ENCODE measurements around the gene ANKRD16. TPM values are rescaled to one million over a fixed set of nuclear protein-coding genes. Genes with fewer than 3 reads are reported as not detected.
"Not testable (repeated sequence)": the region's sequence is repeated elsewhere in the genome, so short reads cannot be mapped to it uniquely, and the experiment has no call there.

Gene ANKRD16
- total RNA-seq, 1 donor from 2014 or later, result 3.9 TPM

GRCh38 chr10:5846667-5847066 lies 43.0 kb downstream of the ANKRD16 start:
- intact Hi-C loops (cut with DNase I); DNase-seq (ENCODE audit: low spot score): not testable (repeated sequence)

DNA sequence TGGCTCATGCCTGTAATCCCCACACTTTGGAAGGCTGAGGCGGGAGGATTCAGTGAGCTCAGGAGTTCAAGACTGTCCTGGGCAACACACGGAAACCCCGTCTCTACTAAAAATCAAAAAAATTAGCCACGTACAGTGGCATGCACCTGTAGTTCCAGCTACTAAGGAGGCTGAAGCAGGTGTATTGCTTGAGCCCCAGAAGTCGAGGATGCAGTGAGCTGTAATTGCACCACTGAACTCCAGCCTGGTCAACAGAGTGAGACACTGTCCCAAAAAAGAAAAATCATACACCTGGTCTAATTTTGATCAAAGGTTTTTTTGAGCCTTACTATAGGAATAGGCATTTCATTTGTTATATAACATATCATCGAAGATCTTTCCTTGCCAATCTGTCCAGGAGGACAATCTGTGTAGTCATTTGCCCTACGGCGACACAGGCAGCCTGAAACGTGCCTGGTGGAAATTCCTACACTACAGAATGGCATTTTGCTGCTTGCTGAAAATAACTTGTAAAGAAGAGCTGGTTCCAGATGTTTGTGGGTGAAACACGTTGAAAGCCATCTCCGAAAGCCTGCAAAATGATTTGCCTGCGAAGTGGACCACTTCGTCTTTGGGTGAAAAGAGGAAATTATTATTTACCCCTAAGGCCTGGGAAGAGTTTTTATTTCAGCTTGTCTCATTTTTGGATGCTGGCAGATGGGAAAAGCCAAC lies 45.2 kb downstream of the ANKRD16 start:
- DNase-seq (ENCODE audit: low spot score), result no peak
- intact Hi-C loops (cut with DNase I), result no loop called here

- intact Hi-C loops (cut with DNase I), result no loop called here
- no peak for DNase-seq (ENCODE audit: low spot score)
Measured at GRCh38 chr10:5843686-5844344, 45.9 kb downstream of the ANKRD16 start.

GRCh38 chr10:5841965-5842364 lies 47.7 kb downstream of the ANKRD16 start:
- intact Hi-C loops (cut with DNase I), result no loop called here
- no peak for DNase-seq (ENCODE audit: low spot score)

DNA sequence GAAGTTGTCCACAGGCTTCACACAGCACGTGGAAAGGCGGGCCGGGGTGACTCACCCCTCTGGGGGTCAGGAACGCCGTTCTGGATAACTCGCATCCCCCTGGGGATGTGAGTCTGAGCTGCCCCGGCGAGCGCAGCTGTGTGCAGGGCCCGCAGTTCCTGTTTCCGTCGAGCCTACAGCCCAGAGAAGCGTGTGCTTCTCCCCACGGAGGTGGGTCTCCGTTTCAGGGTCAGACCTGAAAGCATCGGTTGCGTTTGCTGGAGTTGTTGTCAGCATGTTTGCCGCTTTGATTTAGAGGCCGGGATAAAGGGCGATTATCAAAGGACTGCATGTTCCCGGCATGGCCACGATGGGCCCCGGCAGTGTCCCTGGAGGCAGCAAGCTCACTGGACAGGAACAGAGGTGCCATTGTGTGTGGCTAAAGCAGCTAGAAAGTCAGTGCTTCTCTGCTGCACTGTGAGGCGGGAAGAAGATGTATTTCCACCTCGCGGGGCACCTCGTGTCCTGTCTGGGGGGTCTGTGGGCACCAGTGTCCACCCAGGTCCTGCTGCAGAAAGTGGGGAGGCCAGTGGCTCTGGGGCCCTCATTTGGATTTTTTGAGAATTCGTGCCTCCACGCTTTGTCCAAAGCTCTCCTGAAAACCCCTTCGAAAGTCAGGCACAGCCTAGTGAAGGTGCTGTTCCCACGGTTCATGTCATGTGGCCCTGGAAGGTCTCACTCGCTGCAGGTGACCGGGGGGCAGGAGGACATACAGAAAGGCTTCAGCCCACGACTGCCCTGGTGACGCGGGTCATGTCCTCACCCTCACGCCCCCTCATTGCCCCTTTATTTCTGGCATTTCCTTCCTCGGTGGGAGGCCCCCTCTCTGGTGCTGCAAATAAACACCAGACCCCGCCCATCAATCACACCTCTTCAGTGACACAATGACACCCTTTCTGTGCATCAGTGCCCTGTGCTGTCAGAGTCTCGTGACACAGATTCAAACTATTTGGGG lies 49.1 kb downstream of the ANKRD16 start:
- intact Hi-C loops (cut with DNase I), result no loop called here
- DNase-seq (ENCODE audit: low spot score), result no peak

GRCh38 chr10:5836181-5836580 lies 53.5 kb downstream of the ANKRD16 start:
- intact Hi-C loops (cut with DNase I); DNase-seq (ENCODE audit: low spot score): not testable (repeated sequence)

- no peak for DNase-seq (ENCODE audit: low spot score)
- intact Hi-C loops (cut with DNase I), result no loop called here
Measured at GRCh38 chr10:5835446-5836095, 54.1 kb downstream of the ANKRD16 start.

DNA sequence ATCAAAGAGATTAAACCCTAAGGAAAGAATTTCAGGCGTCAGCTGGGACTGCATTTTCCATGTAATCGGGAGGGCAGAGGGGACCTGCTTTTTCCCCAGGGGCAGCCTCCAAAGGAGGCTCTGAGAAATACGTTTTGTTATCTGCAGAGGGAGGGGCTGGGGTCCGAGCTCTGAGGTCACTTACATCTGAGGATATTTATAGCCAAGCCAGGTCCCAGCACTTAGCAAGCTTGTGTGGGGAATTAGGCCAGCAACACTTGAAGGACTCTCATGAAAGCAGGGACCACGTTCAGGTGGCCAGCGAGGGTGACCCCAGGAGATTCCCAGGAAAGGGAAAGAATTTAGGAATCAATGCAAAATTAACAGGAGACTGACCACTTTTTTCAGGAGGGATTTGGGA lies 55.9 kb downstream of the ANKRD16 start:
- intact Hi-C loops (cut with DNase I), result no loop called here
- DNase-seq (ENCODE audit: low spot score), result no peak

DNA sequence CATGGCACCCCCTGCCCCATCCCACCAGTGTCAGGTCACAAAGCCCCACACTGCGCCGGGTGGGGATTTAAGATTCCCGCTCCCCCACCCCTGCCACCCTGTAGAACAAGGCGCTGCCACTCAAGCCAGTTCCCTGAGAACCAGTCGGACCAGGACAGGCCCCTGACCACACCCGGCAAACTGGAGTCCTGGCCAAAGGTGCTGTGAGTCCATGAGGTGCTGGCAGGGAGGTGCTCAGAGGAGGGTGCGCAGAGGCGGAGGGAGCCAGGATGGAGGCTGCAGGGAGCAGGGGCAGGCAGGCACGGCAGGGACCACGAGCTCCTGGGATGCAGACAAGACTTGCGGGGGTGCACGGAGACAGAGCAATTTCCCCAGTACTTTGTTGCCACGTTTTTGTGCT lies 56.7 kb downstream of the ANKRD16 start:
- intact Hi-C loops (cut with DNase I), result no loop called here
- no peak for DNase-seq (ENCODE audit: low spot score)

- intact Hi-C loops (cut with DNase I), result no loop called here
- no peak for DNase-seq (ENCODE audit: low spot score)
Measured at GRCh38 chr10:5831446-5831782, 58.3 kb downstream of the ANKRD16 start.

DNA sequence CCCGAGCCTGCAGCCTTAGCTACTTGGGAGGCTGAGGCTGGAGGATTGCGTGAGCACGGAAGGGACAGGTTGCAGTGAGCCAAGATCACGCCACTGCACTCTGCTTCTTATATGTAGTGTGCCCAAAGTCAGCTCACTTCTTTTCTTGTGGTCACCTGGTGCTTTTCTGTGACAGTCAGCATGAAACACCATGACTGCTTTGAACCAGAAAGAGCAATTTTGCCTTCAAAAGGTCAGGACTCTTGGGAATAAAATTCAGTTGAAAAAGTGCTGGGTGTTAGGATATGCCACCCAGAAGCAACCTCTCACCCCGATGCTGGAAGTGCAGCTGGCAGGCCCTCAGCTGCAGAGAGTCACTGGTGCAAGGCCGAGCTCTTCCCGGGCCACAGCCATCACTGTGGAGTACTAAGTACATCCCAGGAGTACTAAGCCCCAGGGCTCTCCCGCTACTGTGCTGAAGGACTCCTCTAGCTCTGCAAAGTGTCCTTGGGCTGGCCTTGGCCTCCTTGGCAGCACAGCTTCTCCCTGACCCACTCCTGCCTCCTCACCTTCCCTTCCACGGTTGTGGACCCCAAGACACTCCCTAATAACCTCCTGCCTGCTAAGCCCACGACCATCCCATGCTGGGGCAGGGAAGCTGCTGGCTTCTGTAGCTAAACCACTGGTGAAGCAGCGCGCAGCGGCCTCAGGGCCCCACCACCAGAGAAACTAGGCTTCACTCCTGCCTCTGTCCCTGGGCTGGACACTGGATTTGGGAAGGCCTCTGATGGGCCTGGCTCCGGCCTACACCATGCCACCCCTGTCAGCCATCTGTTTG lies 58.9 kb downstream of the ANKRD16 start:
- intact Hi-C loops (cut with DNase I), result no loop called here

GRCh38 chr10:5829267-5829666 lies 60.4 kb downstream of the ANKRD16 start:
- intact Hi-C loops (cut with DNase I), result no loop called here
- DNase-seq (ENCODE audit: low spot score), result no peak

More for the DNA sequence above, 58.9 kb downstream of the ANKRD16 start:
- no peak for DNase-seq (ENCODE audit: low spot score)

DNA sequence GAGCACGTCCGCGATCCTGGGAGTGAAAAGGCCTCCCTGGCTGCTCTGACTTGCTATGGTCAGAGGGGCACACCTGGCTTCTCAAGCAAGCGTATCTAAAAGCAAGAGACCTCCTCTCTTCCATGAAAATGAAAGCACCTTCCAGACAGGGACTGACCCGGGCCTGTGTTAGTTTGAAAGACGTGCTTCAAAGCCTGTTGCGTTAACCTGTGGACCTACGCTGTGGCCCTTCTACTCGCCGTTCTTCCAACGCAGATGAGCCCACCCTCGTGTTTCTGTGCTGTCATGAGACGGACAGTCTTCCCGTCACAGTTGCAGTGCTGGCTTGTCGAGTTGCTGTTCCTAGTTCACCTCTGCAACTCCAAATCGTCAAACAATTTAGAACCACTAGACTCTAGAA lies 61.0 kb downstream of the ANKRD16 start:
- intact Hi-C loops (cut with DNase I), result no loop called here
- no peak for DNase-seq (ENCODE audit: low spot score)

GRCh38 chr10:5827841-5828240 lies 61.9 kb downstream of the ANKRD16 start:
- DNase-seq (ENCODE audit: low spot score), result no peak
- intact Hi-C loops (cut with DNase I), result no loop called here

DNA sequence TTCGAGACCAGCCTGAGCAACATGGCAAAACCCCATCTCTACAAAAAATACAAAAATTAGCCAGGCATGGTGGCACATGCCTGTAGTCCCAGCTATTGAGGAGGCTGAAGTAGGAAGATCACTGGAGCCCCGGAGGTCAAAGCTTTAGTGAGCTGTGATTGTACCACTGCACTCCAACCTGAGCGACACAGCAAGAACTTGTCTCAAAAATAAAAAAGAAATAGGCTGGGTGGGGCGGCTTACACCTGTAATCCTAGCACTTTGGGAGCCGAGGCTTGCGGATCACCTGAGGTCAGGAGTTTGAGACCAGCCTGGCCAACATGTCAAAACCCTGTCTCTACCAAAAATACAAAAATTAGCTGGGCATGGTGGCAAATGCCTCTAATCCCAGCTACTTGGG lies 63.2 kb downstream of the ANKRD16 start:
- intact Hi-C loops (cut with DNase I); DNase-seq (ENCODE audit: low spot score): not testable (repeated sequence)

- intact Hi-C loops (cut with DNase I), result no loop called here
- no peak for DNase-seq (ENCODE audit: low spot score)
Measured at GRCh38 chr10:5818894-5819293, 70.8 kb downstream of the ANKRD16 start.

DNA sequence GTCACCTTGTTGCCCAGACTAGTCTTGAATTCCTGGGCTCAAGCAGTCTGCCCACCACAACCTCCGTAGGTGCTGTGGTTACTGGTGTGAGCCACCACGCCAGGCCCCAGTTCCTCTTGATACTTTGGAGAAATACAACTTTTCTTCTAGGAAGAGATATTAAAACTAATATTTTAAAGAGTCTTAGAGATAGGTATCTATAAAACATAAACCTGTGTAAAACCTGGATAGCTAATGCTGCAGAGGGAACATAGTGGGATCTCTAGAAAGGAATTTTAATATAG lies 71.7 kb downstream of the ANKRD16 start:
- DNase-seq (ENCODE audit: low spot score), result no peak
- intact Hi-C loops (cut with DNase I), result no loop called here

DNA sequence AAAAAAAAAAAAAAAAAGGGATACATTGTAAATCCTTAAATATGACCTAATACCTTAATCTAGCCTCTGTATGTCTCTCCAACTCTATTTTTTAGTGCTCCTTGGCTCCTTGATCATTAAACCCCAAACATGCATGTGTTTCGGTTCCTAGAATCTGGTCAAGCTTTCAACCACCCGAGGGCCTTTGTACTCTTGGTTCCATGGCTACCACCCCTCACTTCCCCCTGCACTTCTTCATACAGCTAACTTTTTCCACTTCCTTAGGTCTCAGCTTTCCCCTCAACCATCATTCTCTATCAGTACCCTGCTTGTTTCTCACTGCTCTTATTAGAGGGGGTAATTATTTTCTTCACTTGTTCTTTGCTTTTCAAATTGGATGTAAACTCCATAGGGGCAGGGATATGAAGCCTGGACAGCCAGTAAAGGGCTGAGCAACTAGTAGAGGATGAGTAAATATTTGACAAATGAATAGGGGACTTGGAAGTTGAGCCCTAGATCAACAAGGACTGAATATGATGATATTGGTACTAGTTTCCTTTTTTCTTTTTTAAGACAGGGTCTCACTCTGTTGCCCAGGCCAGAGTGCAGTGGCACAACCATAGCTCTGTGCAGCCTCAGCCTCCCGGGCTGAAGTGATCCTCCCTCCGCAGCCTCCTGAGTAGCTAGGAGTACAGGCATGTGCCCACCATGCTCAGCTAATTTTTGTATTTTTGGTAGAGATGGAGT lies 72.2 kb downstream of the ANKRD16 start:
- DNase-seq (ENCODE audit: low spot score), result no peak
- intact Hi-C loops (cut with DNase I), result no loop called here

DNA sequence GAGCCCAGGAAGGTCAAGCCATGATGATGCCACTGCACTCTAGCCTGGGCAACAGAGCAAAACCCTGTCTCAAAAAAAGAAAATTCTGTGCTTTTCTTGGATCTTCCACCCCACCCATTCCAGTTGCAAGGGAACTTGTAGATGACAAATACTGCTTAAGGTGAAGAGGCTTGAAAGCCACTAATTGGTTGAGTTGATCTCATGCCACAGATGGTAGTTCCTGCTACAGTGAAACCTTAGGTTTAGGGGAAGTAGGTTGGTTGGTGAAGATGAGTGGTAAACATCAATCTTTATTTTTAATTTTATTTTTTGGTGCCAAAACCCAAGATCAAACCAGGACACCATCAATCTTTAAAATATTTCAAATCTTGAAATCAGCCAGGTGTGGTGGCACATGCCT lies 73.5 kb downstream of the ANKRD16 start:
- intact Hi-C loops (cut with DNase I), result no loop called here
- DNase-seq (ENCODE audit: low spot score), result no peak

All from cardiac septum (tissue), 1 donor.